Measurements from ENCODE around the gene SWAP70.

SWAP70 gene

GRCh38 chr11:9765320-9766101 lies 101.6 kb downstream of the SWAP70 start:
- H3K4me3 ChIP-seq (ENCODE audit: insufficient read length, low read depth), result no peak overlapping the region
- TF ChIP-seq SUZ12 (IDR thresholded peaks at IDR 0.05; ENCODE audit: extremely low read depth, insufficient read depth, insufficient read length) (no peak), YY1 (IDR thresholded peaks at IDR 0.05; ENCODE audit: insufficient read depth, insufficient read length) (no peak), ZNF274 (IDR thresholded peaks at IDR 0.05; ENCODE audit: low read depth, low read length) (no peak)
- DNase-seq (ENCODE audit: low read depth, low spot score), result peak; percentile 85
- H3K27me3 ChIP-seq (ENCODE audit: insufficient read depth, insufficient read length), result no peaks in the 10 kb centered on the region
- H3K4me1 ChIP-seq (ENCODE audit: insufficient read depth, insufficient read length), result peaks cover 13% of the 10 kb centered on the region
- H3K36me3 ChIP-seq (ENCODE audit: insufficient read depth, insufficient read length, low read length), result no peaks in the 10 kb centered on the region
- no peak overlapping the region for H3K9ac ChIP-seq (ENCODE audit: insufficient read length, low read depth)
- H3K9me3 ChIP-seq (ENCODE audit: insufficient read depth, low read length), result no peaks in the 10 kb centered on the region

- no peak for TF ChIP-seq YY1 (IDR thresholded peaks at IDR 0.05; ENCODE audit: insufficient read depth, insufficient read length)
- no peak for TF ChIP-seq ZNF274 (IDR thresholded peaks at IDR 0.05; ENCODE audit: low read depth, low read length)
- no peak for TF ChIP-seq SUZ12 (IDR thresholded peaks at IDR 0.05; ENCODE audit: extremely low read depth, insufficient read depth, insufficient read length)
- H3K9me3 ChIP-seq (ENCODE audit: insufficient read depth, low read length), result no peaks in the 10 kb centered on the region
- no peak overlapping the region for H3K4me3 ChIP-seq (ENCODE audit: insufficient read length, low read depth)
- no peak for DNase-seq (ENCODE audit: low read depth, low spot score)
- peaks cover 13% of the 10 kb centered on the region for H3K4me1 ChIP-seq (ENCODE audit: insufficient read depth, insufficient read length)
- no peaks in the 10 kb centered on the region for H3K36me3 ChIP-seq (ENCODE audit: insufficient read depth, insufficient read length, low read length)
- no peak overlapping the region for H3K9ac ChIP-seq (ENCODE audit: insufficient read length, low read depth)
- no peaks in the 10 kb centered on the region for H3K27me3 ChIP-seq (ENCODE audit: insufficient read depth, insufficient read length)
These were observed 105.7 kb downstream of the SWAP70 start for GRCh38 chr11:9769621-9770020.

DNA sequence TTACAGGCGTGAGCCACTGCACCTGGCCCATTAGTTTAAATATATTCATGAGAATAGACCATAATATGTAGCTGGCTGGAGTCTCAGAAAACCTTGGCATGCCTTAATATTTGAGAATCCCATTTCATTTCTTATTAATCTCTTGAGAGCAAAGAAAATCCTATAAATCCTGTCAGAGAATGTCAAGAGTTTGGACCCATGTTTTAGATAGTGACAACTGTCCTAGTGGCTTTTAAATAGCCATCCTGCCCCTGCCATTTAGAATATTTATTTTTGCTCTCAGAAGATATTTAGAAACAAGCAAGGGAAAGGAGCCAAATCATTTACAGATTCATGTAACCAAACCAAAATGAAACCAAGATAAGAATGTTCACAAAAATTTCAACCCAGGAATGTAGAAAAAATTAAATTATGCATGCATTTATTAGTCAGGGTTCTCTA lies 107.2 kb downstream of the SWAP70 start:
- Histone ChIP-seq H3K9ac (ENCODE audit: insufficient read length, low read depth) (no peak overlapping the region), H3K4me3 (ENCODE audit: insufficient read length, low read depth) (no peak overlapping the region), H3K9me3 (ENCODE audit: insufficient read depth, low read length) (no peaks in the 10 kb centered on the region), H3K27me3 (ENCODE audit: insufficient read depth, insufficient read length) (no peaks in the 10 kb centered on the region), H3K36me3 (ENCODE audit: insufficient read depth, insufficient read length, low read length) (no peaks in the 10 kb centered on the region), H3K4me1 (ENCODE audit: insufficient read depth, insufficient read length) (peaks cover 8% of the 10 kb centered on the region)
- TF ChIP-seq SUZ12 (IDR thresholded peaks at IDR 0.05; ENCODE audit: extremely low read depth, insufficient read depth, insufficient read length), result no peak
- TF ChIP-seq YY1 (IDR thresholded peaks at IDR 0.05; ENCODE audit: insufficient read depth, insufficient read length), result no peak
- no peak for TF ChIP-seq ZNF274 (IDR thresholded peaks at IDR 0.05; ENCODE audit: low read depth, low read length)
- DNase-seq (ENCODE audit: low read depth, low spot score), result no peak

DNA sequence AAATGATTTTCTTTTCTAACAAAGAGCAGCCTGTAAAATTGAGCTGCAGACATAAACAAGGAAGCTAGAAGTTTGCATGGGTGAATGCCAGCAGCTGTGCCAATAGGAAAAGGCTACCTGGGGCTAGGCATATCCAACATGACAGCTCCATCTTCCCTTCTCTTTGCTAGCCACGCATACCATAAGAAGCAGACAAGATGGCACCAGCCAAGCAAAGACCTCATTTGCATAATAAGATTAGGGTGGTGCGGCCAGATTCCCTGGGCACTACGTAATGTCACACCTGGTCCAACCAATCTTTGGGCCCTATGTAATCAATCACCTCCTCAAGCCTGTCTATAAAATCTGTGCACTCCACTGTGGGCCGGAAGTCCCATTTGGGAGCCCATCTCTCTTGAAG lies 108.3 kb downstream of the SWAP70 start:
- Histone ChIP-seq H3K4me3 (ENCODE audit: insufficient read length, low read depth) (no peak overlapping the region), H3K9me3 (ENCODE audit: insufficient read depth, low read length) (no peaks in the 10 kb centered on the region), H3K27me3 (ENCODE audit: insufficient read depth, insufficient read length) (no peaks in the 10 kb centered on the region), H3K9ac (ENCODE audit: insufficient read length, low read depth) (no peak overlapping the region), H3K4me1 (ENCODE audit: insufficient read depth, insufficient read length) (peaks cover 3% of the 10 kb centered on the region), H3K36me3 (ENCODE audit: insufficient read depth, insufficient read length, low read length) (no peaks in the 10 kb centered on the region)
- TF ChIP-seq SUZ12 (IDR thresholded peaks at IDR 0.05; ENCODE audit: extremely low read depth, insufficient read depth, insufficient read length), result no peak
- no peak for TF ChIP-seq ZNF274 (IDR thresholded peaks at IDR 0.05; ENCODE audit: low read depth, low read length)
- TF ChIP-seq YY1 (IDR thresholded peaks at IDR 0.05; ENCODE audit: insufficient read depth, insufficient read length), result no peak
- DNase-seq (ENCODE audit: low read depth, low spot score), result no peak

DNA sequence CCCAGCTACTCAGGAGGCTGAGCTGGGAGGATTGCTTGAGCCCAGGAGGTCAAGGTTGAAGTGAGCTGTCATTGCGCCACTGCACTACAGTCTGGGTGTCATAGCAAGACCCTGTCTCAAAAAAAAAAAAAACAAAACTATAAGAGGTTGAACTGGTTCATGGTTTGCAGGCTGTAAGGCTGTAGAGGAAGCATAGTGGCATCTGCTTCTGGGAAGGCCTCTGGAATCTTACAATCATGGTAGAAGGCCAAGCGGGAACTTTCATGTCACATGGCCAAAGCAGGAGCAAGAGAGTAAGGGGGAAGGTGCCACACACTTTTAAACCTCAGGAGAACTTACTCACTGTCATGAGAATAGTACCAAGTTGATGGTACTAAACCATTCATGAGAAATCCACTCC lies 109.6 kb downstream of the SWAP70 start:
- H3K9me3 ChIP-seq (ENCODE audit: insufficient read depth, low read length), result no peaks in the 10 kb centered on the region
- H3K4me3 ChIP-seq (ENCODE audit: insufficient read length, low read depth), result no peak overlapping the region
- TF ChIP-seq ZNF274 (IDR thresholded peaks at IDR 0.05; ENCODE audit: low read depth, low read length) (no peak), SUZ12 (IDR thresholded peaks at IDR 0.05; ENCODE audit: extremely low read depth, insufficient read depth, insufficient read length) (no peak), YY1 (IDR thresholded peaks at IDR 0.05; ENCODE audit: insufficient read depth, insufficient read length) (no peak)
- no peaks in the 10 kb centered on the region for H3K36me3 ChIP-seq (ENCODE audit: insufficient read depth, insufficient read length, low read length)
- H3K9ac ChIP-seq (ENCODE audit: insufficient read length, low read depth), result no peak overlapping the region
- H3K27me3 ChIP-seq (ENCODE audit: insufficient read depth, insufficient read length), result no peaks in the 10 kb centered on the region
- H3K4me1 ChIP-seq (ENCODE audit: insufficient read depth, insufficient read length), result peaks cover 7% of the 10 kb centered on the region
- no peak for DNase-seq (ENCODE audit: low read depth, low spot score)

DNA sequence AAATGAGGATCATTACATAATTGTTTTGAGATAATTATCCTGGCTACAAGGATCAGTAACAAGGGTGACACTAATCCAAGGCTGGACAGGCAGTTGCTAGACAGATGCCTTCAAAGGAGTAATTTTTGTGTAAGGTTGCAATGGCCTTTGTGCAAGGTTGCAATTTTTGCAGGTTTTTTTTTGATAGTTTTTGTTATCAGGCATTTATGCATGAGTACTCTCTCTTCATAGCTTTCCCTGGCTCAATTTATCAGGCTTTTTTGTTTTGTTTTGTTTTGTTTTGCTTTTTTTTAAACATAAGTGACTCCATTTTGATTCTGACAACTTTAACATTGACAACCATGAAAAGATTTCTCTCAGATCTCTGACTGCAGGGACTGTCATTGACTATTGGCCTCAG lies 110.2 kb downstream of the SWAP70 start:
- H3K9me3 ChIP-seq (ENCODE audit: insufficient read depth, low read length), result no peaks in the 10 kb centered on the region
- DNase-seq (ENCODE audit: low read depth, low spot score), result no peak
- H3K4me1 ChIP-seq (ENCODE audit: insufficient read depth, insufficient read length), result peaks cover 7% of the 10 kb centered on the region
- TF ChIP-seq ZNF274 (IDR thresholded peaks at IDR 0.05; ENCODE audit: low read depth, low read length), result no peak
- TF ChIP-seq SUZ12 (IDR thresholded peaks at IDR 0.05; ENCODE audit: extremely low read depth, insufficient read depth, insufficient read length), result no peak
- no peak for TF ChIP-seq YY1 (IDR thresholded peaks at IDR 0.05; ENCODE audit: insufficient read depth, insufficient read length)
- H3K4me3 ChIP-seq (ENCODE audit: insufficient read length, low read depth), result no peak overlapping the region
- H3K9ac ChIP-seq (ENCODE audit: insufficient read length, low read depth), result no peak overlapping the region
- H3K36me3 ChIP-seq (ENCODE audit: insufficient read depth, insufficient read length, low read length), result no peaks in the 10 kb centered on the region
- no peaks in the 10 kb centered on the region for H3K27me3 ChIP-seq (ENCODE audit: insufficient read depth, insufficient read length)

DNA sequence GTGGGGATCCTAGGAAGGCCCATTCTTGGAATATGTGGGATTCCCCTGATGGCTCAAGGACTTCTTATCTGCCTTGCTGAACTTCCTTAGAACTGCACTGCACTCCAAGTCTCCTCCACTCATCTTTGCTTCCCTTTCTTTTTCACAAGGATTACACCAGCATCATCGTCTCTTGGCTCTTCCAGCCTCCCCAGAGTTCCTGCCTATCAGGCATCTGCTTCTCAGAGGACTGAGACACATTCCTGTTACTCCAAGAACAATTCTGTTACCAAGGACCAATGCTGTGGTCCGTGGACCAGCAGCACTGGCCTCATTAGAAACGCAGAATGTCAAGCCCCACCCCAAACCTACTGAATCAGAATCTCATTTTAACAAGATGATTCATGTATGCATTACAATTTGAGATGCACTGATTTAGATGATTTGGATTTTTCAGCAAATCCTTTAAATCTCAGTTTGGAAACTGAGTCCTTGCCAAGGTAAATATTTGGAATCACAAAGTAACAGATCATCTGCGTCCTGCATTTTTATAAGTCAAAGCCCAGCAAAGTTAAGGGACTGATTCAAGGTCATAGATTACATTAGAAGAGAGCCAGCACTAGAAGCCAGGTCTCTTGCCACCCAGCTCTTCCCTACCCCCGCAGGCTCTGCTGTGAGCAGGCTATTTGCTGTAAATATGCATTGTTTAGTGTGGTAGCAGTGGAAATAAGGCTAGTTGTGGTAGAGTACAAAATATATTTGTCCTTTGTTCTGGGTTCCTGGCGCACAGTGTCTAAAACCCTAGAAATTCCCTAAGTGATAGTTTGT lies 110.9 kb downstream of the SWAP70 start:
- Histone ChIP-seq H3K4me1 (ENCODE audit: insufficient read depth, insufficient read length) (peaks cover 7% of the 10 kb centered on the region), H3K9ac (ENCODE audit: insufficient read length, low read depth) (no peak overlapping the region), H3K4me3 (ENCODE audit: insufficient read length, low read depth) (no peak overlapping the region), H3K36me3 (ENCODE audit: insufficient read depth, insufficient read length, low read length) (peaks cover 5% of the 10 kb centered on the region), H3K27me3 (ENCODE audit: insufficient read depth, insufficient read length) (no peaks in the 10 kb centered on the region), H3K9me3 (ENCODE audit: insufficient read depth, low read length) (no peaks in the 10 kb centered on the region)
- no peak for TF ChIP-seq ZNF274 (IDR thresholded peaks at IDR 0.05; ENCODE audit: low read depth, low read length)
- no peak for TF ChIP-seq YY1 (IDR thresholded peaks at IDR 0.05; ENCODE audit: insufficient read depth, insufficient read length)
- TF ChIP-seq SUZ12 (IDR thresholded peaks at IDR 0.05; ENCODE audit: extremely low read depth, insufficient read depth, insufficient read length), result no peak
- DNase-seq (ENCODE audit: low read depth, low spot score), result no peak
